Vagina (tissue), 2 donors: ENCODE results near the gene CMTM3.

ENCODE experiments used
- CTCF ChIP-seq, 3 experiments: fragments of 450-650 bp in 2 of 3; fragments of 200-600 bp in 1 of 3; sonication (generic) in 1 of 3; IDR thresholded peaks; one replicate each; pipeline ENCODE4 v1.5.1; 2017 to 2019; ENCODE audit warnings: antibody characterized with exemption in 3 of 3, mild to moderate bottlenecking in 2 of 3, moderate library complexity in 2 of 3
- POLR2AphosphoS5 ChIP-seq, 2 donors: sonication (generic); formaldehyde crosslinking; IDR thresholded peaks; one replicate each; pipeline ENCODE4 v1.9.0; 2017; ENCODE audit warnings: antibody characterized with exemption in 2 of 2, mild to moderate bottlenecking in 2 of 2, low read depth in 1 of 2; ENCODE audit not compliant: insufficient read depth in 1 of 2

- TF ChIP-seq POLR2AphosphoS5 (IDR thresholded peaks at IDR 0.05; ENCODE audit: insufficient read depth in 1 of 2, low read depth in 1 of 2) (no peak), CTCF (IDR thresholded peaks at IDR 0.05) (no peak)
Measured at GRCh38 chr16:66610111-66610820, 5.8 kb downstream of the CMTM3 start.
